ENCODE results near the gene EML5.

DNA sequence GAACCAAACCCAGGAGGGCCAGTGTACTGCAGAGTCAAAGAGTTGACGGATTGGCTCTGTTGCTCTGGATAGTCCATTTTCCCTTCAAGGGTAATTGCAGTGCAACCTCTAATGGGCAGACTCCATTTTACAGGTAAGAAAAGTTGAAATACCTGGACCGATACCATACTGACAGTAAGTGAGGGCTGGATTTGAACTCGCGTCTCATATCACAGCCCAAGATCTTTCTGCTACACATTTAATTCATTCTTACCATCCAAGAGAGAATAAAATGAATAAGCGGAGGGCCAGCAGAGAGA is 230.3 kb downstream of the EML5 start:
- TF ChIP-seq ZNF431 (CRISPR knock-in tag; IDR thresholded peaks at IDR 0.05; ENCODE audit: borderline replicate concordance, low read depth) (no peak), ZNF605 (CRISPR knock-in tag; IDR thresholded peaks at IDR 0.05) (no peak), ZNF138 (CRISPR knock-in tag; IDR thresholded peaks at IDR 0.05; ENCODE audit: low read depth) (no peak), ZNF33B (CRISPR knock-in tag; IDR thresholded peaks at IDR 0.05) (no peak), RAD21 (CRISPR knock-in tag; IDR thresholded peaks at IDR 0.05) (no peak), ZBTB49 (CRISPR knock-in tag; IDR thresholded peaks at IDR 0.05; ENCODE audit: borderline replicate concordance) (no peak), GLI4 (CRISPR knock-in tag; IDR thresholded peaks at IDR 0.05; ENCODE audit: borderline replicate concordance) (no peak), CREB1 (IDR thresholded peaks at IDR 0.05) (no peak), CREB1 (CRISPR knock-in tag; IDR thresholded peaks at IDR 0.05) (no peak)
